PC-9 (cell line): ENCODE measurements around the gene DCAF4L1. TPM values are rescaled to one million over a fixed set of nuclear protein-coding genes. Genes with fewer than 3 reads are reported as not detected.

ENCODE experiments used
- BruUV-seq: library from RNA; stranded (reverse); fragments of 400-500 nt; replicated peaks from 2 replicates; lab custom pipeline; 2021; lab: Mats Ljungman, UMichigan
- CTCF ChIA-PET: fragments of 300-600 bp; sonication (Branson Sonifier 250); formaldehyde crosslinking; loops from one replicate; lab custom pipeline; 2022; ENCODE audit warnings: antibody characterized with exemption; lab: Charles Lee
- POLR2A ChIA-PET: fragments of 300-600 bp; sonication (Branson Sonifier 250); formaldehyde crosslinking; loops from one replicate; lab custom pipeline; 2022; ENCODE audit warnings: antibody characterized with exemption; ENCODE audit not compliant: unreplicated experiment; lab: Charles Lee
- DNase-seq, 2 experiments: peaks; one replicate each; pipeline versions ENCODE4 v3.0.0 to v3.0.0-alpha.2; 2015 to 2022; ENCODE audit warnings: mixed read lengths in 1 of 2
- H2AFZ ChIP-seq: fragments of 200-600 bp; sonication (generic); 2 replicates; pipeline ENCODE4 v1.8.1; 2017; ENCODE audit warnings: antibody characterized with exemption
- H3F3A ChIP-seq: fragments of 200-600 bp; sonication (generic); 2 replicates; pipeline ENCODE4 v1.8.1; 2017; ENCODE audit warnings: antibody characterized with exemption, mild to moderate bottlenecking, low read depth; ENCODE audit not compliant: insufficient read depth
- H3K27ac ChIP-seq: fragments of 200-600 bp; sonication (generic); 2 replicates; pipeline ENCODE4 v1.6.1; 2016; ENCODE audit warnings: mixed run types
- H3K27me3 ChIP-seq: fragments of 200-600 bp; sonication (generic); 2 replicates; pipeline ENCODE4 v1.6.1; 2016; ENCODE audit warnings: low read depth, mixed run types; ENCODE audit not compliant: insufficient read depth
- H3K36me3 ChIP-seq: fragments of 200-600 bp; sonication (generic); 2 replicates; pipeline ENCODE4 v1.6.1; 2016; ENCODE audit warnings: low read depth, mixed run types
- H3K4me1 ChIP-seq: fragments of 200-600 bp; sonication (generic); replicated peaks from 2 replicates; pipeline ENCODE4 v1.6.1; 2016; ENCODE audit warnings: mixed run types; ENCODE audit not compliant: insufficient read depth
- H3K4me2 ChIP-seq: fragments of 200-600 bp; sonication (generic); 2 replicates; pipeline ENCODE4 v1.6.1; 2017; ENCODE audit warnings: mixed run types
- H3K4me3 ChIP-seq: fragments of 200-600 bp; sonication (generic); 2 replicates; pipeline ENCODE4 v1.6.1; 2016; ENCODE audit warnings: mixed run types
- H3K79me2 ChIP-seq: fragments of 200-600 bp; sonication (generic); 2 replicates; pipeline ENCODE4 v1.6.1; 2017; ENCODE audit warnings: low read depth, mixed run types
- H3K9me2 ChIP-seq: fragments of 200-600 bp; sonication (generic); 2 replicates; pipeline ENCODE4 v1.8.1; 2017; ENCODE audit warnings: mild to moderate bottlenecking; ENCODE audit not compliant: insufficient read depth
- H3K9me3 ChIP-seq: fragments of 200-600 bp; sonication (generic); 2 replicates; pipeline ENCODE4 v1.8.1; 2016; ENCODE audit warnings: low read depth; ENCODE audit not compliant: insufficient read depth
- H4K20me1 ChIP-seq: fragments of 200-600 bp; sonication (generic); 2 replicates; pipeline ENCODE4 v1.8.1; 2017; ENCODE audit not compliant: insufficient read depth
- EZH2 ChIP-seq: fragments of 200-600 bp; sonication (generic); IDR thresholded peaks from 2 replicates; pipeline ENCODE4 v1.8.0; 2017; ENCODE audit warnings: antibody characterized with exemption, low read depth
- intact Hi-C: fragments of 100-400 bp; cut with micrococcal nuclease; formaldehyde crosslinking; loops from one replicate; pipeline ENCODE4 v1.10.0; 2022; ENCODE audit not compliant: unreplicated experiment
- total RNA-seq: library from RNA; stranded (reverse); gene quantifications from 2 replicates; pipeline ENCODE4 v1.2.3, GENCODE V29; 2021
- TF ChIP-seq, protein P1 (sequence below): fragments of 200-600 bp; sonication (generic); conservative IDR thresholded peaks from 2 replicates; pipeline ENCODE4 v1.6.1; 2017; ENCODE audit warnings: mixed run types, antibody characterized with exemption, mild to moderate bottlenecking, moderate library complexity

Gene DCAF4L1
- total RNA-seq, 1 experiment from 2014 or later: 0.15 TPM

DNA sequence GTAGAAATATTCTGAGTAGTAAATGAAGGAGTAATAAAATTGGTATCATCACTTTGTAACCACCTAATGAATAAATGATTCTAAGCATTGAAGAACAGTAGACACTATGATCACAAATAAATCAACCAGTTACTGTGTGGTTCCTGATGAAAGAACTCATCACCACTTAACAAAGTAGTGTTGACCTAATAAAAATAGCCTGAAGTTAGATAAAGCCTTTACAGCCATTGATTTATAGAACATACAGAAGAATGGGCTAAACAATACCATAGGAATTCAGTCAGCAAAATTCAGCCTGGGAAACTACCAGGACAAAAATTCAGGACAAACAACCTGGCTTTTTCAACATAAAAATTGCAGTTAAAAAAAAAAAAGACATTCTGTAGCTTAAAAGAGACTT, 17.8 kb downstream of the DCAF4L1 start:
- H3F3A ChIP-seq: no peaks in the 10 kb centered on the region; the same call in 1 of the 2 replicates
- BruUV-seq: no TSS peak
- 0 out of 2 replicates have a peak, but pooled peaks cover 10% of the 10 kb centered on the region for H3K36me3 ChIP-seq
- POLR2A ChIA-PET: no interaction called here
- no peaks in the 10 kb centered on the region for H3K27me3 ChIP-seq
- H3K4me1 ChIP-seq: no peaks in the 10 kb centered on the region
- H3K79me2 ChIP-seq: peaks cover 33% of the 10 kb centered on the region
- no peak for TF ChIP-seq EZH2
- TF ChIP-seq, protein P1, sequence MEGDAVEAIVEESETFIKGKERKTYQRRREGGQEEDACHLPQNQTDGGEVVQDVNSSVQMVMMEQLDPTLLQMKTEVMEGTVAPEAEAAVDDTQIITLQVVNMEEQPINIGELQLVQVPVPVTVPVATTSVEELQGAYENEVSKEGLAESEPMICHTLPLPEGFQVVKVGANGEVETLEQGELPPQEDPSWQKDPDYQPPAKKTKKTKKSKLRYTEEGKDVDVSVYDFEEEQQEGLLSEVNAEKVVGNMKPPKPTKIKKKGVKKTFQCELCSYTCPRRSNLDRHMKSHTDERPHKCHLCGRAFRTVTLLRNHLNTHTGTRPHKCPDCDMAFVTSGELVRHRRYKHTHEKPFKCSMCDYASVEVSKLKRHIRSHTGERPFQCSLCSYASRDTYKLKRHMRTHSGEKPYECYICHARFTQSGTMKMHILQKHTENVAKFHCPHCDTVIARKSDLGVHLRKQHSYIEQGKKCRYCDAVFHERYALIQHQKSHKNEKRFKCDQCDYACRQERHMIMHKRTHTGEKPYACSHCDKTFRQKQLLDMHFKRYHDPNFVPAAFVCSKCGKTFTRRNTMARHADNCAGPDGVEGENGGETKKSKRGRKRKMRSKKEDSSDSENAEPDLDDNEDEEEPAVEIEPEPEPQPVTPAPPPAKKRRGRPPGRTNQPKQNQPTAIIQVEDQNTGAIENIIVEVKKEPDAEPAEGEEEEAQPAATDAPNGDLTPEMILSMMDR: no peak
- no peaks in the 10 kb centered on the region for H3K9me2 ChIP-seq
- no peak overlapping the region for H2AFZ ChIP-seq
- peaks cover 23% of the 10 kb centered on the region; the same call in 1 of the 2 replicates for H4K20me1 ChIP-seq
- no peak overlapping the region for H3K27ac ChIP-seq
- CTCF ChIA-PET: no interaction called here
- no peak overlapping the region for H3K4me2 ChIP-seq
- no peak overlapping the region for H3K4me3 ChIP-seq
- H3K9me3 ChIP-seq: no peaks in the 10 kb centered on the region
- intact Hi-C loops: no loop called here
- DNase-seq: no peak

DNA sequence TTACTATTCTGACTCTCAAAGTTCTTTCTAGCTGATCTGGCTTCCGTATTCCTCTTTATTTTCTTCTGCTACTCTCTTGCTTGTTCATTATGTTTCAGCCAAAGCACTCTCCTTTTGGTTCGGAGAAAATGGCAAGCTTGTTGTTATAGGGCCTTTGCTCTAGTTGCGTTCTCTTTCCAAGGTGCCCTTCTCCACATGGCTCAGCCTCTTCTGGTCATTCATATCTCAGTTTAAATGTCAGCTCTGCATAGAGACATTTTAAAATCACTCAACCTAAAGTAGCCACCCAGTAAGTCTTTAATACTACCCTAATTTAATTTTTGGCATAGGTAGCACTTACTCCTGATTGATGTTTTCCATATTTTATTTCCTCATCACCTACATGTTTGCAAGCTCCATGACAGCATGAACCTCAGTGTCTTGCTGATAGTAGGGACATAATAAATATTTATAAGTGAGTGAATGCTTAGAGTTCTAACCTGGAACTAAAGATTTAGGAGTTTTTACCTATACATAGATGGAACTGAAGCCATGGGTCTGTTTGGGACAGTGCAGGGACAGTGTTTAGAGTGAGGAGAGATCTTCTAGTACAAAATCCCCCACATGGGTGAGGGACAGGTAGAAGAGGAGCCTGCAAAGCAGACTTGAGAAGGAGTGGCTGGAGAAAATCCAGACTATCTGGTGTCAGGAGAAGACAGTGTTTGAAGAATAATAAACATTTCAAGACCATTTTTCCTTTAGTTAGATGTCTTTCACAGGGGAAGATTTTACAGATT, 26.6 kb downstream of the DCAF4L1 start:
- TF ChIP-seq EZH2: no peak
- TF ChIP-seq, protein P1: no peak
- Histone ChIP-seq H4K20me1 (peaks cover 12% of the 10 kb centered on the region), H3K9me2 (no peaks in the 10 kb centered on the region), H3K9me3 (no peaks in the 10 kb centered on the region), H3K4me1 (no peaks in the 10 kb centered on the region), H3K27ac (no peak overlapping the region), H3K4me2 (no peak overlapping the region), H3K27me3 (no peaks in the 10 kb centered on the region), H2AFZ (no peak overlapping the region), H3K4me3 (no peak overlapping the region), H3F3A (no peaks in the 10 kb centered on the region), H3K36me3 (no peaks in the 10 kb centered on the region; the same call in 1 of the 2 replicates), H3K79me2 (peaks cover 39% of the 10 kb centered on the region)
- POLR2A ChIA-PET: no interaction called here
- no TSS peak for BruUV-seq
- CTCF ChIA-PET: no interaction called here
- no peak for DNase-seq
- intact Hi-C loops: no loop called here

DNA sequence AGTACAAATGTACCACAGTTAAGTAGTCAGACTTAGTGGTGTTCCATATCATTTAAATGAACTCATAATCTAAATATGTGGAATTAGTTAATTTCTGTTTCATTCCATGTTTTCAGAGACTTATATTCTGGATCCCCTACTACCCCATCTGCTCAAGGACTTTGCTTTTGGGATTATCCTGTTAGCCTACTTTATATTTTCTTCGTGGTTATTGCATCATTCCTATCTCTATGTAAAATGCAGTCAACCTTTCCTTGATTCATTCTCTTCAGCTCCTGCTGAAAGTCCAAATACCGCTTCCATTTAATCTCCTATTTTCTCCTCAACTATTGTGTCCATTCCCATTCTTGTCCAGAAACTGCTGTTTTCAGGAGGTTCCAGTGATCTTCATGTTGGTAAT, 33.9 kb downstream of the DCAF4L1 start:
- no peaks in the 10 kb centered on the region for H3K4me1 ChIP-seq
- H4K20me1 ChIP-seq: peaks cover 20% of the 10 kb centered on the region
- H3K4me3 ChIP-seq: no peak overlapping the region
- no peaks in the 10 kb centered on the region for H3K27me3 ChIP-seq
- no peak overlapping the region for H2AFZ ChIP-seq
- H3K9me3 ChIP-seq: no peaks in the 10 kb centered on the region
- H3K9me2 ChIP-seq: no peaks in the 10 kb centered on the region
- BruUV-seq: no TSS peak
- no peaks in the 10 kb centered on the region for H3F3A ChIP-seq
- DNase-seq: no peak
- no peak overlapping the region for H3K27ac ChIP-seq
- CTCF ChIA-PET: no interaction called here
- intact Hi-C loops: no loop called here
- no peak for TF ChIP-seq EZH2
- TF ChIP-seq, protein P1: no peak
- H3K79me2 ChIP-seq: peaks cover 15% of the 10 kb centered on the region; the same call in 1 of the 2 replicates
- H3K36me3 ChIP-seq: no peaks in the 10 kb centered on the region; the same call in 1 of the 2 replicates
- no peak overlapping the region for H3K4me2 ChIP-seq
- POLR2A ChIA-PET: no interaction called here
